Measurements from ENCODE around the gene FRMD8.

Gene FRMD8, protein sequence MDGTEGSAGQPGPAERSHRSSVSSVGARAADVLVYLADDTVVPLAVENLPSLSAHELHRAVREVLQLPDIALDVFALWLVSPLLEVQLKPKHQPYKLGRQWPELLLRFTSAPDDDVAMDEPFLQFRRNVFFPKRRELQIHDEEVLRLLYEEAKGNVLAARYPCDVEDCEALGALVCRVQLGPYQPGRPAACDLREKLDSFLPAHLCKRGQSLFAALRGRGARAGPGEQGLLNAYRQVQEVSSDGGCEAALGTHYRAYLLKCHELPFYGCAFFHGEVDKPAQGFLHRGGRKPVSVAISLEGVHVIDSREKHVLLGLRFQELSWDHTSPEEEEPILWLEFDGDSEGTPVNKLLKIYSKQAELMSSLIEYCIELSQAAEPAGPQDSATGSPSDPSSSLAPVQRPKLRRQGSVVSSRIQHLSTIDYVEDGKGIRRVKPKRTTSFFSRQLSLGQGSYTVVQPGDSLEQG

DNA sequence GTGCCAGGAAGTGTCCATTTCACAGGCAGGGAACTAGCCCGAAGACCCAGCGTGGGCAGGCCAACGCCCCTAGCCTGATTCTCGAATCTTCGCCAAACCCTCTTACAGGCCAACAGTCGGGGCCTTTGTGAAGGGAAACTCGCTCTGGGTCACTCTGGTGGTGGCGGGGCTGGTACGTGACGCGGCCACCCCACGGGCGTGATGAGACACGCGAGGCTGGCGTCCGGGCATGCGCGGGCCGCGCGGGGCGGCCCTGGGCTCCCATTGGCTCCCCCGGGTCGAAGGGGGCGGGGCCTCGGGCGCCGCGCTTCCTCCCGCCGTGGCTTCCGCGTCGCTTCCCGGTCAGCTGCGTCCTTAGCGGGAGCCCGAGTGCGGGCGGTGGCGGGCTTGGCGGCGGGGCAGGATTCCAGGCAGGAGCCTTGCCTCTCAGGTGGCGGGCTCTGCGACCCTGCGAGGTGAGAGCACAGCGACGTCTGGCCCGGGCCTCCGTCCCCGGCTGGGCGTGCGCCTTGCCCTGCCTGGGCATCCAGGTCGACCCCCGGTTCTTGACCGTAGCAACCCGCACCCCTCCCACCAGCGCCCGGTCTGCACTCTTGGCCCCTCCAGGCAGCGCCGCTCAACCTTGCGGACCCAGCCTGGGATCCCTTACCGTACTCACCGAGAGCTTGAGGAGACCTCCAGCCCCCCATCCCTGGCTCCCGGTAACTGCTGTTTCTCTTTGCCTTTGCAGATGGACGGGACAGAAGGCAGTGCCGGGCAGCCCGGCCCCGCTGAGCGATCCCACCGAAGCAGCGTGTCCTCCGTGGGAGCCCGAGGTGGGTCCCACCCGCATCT is at the start of gene FRMD8:
FRMD8 (plus strand) TSS at position 331 of the 834 bp plus-strand sequence; CDS start at position 731, 400 bp downstream.
- peak within 1 kb of the TSS; percentile 100 for H3K27ac Mint-ChIP-seq
- peaks cover 8% of the 10 kb centered on the region for H3K36me3 Mint-ChIP-seq (ENCODE audit: low read depth)
- H3K4me1 Mint-ChIP-seq (ENCODE audit: low read depth) = peaks cover 54% of the 10 kb centered on the region
- H3K27me3 Mint-ChIP-seq (ENCODE audit: low read depth) = no peaks in the 10 kb centered on the region
- H3K4me3 Mint-ChIP-seq = peak within 1 kb of the TSS; percentile 92
- H3K9me3 Mint-ChIP-seq = no peaks in the 10 kb centered on the region

DNA sequence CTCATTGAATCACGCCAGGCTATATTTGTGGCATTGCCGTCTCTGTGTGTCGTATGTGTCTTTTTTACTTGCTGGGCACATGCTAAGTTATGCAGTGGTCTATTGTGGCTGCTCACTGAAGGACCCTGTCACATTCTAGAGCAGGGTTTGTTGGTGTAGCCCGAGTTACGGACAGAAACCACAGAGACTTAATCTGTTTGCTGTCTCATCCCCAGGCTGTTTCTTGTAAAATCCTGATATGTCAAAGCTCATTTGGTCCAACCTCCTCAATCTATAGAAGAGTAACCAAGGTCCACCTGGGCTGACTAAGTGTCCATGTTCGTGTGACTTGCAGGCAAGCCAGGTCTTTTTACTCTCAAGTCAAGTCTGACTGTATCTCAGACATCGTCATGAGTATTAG is 47.8 kb upstream of the FRMD8 start:
- Mint-ChIP-seq H3K9me3 (no peaks in the 10 kb centered on the region), H3K4me3 (no peak overlapping the region), H3K27ac (no peak overlapping the region), H3K4me1 (ENCODE audit: low read depth) (peaks cover 24% of the 10 kb centered on the region), H3K27me3 (ENCODE audit: low read depth) (no peaks in the 10 kb centered on the region), H3K36me3 (ENCODE audit: low read depth) (peaks cover 33% of the 10 kb centered on the region)

DNA sequence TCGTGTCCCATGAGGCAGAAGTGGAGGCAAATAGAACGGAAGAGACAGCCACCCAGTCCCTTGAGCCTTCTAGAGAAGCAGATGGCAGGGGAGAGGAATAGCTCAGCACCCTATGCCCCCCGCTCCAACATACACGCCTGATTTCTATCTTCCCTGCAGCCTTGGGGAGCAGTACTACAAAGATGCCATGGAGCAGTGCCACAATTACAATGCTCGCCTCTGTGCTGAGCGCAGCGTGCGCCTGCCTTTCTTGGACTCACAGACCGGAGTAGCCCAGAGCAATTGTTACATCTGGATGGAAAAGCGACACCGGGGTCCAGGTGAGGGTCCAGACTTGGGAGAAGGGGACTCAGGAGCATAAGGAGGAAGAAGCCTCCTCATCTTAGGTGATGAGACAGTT is 46.2 kb upstream of the FRMD8 start:
- Mint-ChIP-seq H3K36me3 (ENCODE audit: low read depth) (peaks cover 43% of the 10 kb centered on the region), H3K4me3 (no peak overlapping the region), H3K27ac (no peak overlapping the region), H3K4me1 (ENCODE audit: low read depth) (peaks cover 21% of the 10 kb centered on the region), H3K9me3 (no peaks in the 10 kb centered on the region), H3K27me3 (ENCODE audit: low read depth) (no peaks in the 10 kb centered on the region)

DNA sequence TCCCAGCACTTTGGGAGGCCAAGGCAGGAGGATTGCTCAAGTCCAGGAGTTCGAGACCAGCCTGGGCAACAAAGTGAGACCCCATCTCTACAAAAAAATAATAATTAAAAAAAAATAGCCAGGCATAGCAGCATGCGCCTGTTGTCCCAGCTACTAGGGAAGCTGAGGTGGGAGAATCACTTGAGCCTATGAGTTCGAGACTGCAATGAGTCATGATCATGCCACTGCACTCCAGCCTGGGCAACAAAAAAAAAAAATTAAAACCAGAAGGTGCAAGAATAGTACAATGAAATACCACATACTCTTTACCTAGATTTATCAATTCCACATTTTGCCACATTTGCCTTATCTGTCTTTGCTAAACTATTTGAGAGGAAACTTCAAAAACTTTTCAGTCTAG is 44.6 kb upstream of the FRMD8 start:
- no peaks in the 10 kb centered on the region for H3K27me3 Mint-ChIP-seq (ENCODE audit: low read depth)
- peaks cover 17% of the 10 kb centered on the region for H3K4me1 Mint-ChIP-seq (ENCODE audit: low read depth)
- peaks cover 53% of the 10 kb centered on the region for H3K36me3 Mint-ChIP-seq (ENCODE audit: low read depth)
- no peaks in the 10 kb centered on the region for H3K9me3 Mint-ChIP-seq
- no peak overlapping the region for H3K27ac Mint-ChIP-seq
- no peak overlapping the region for H3K4me3 Mint-ChIP-seq

DNA sequence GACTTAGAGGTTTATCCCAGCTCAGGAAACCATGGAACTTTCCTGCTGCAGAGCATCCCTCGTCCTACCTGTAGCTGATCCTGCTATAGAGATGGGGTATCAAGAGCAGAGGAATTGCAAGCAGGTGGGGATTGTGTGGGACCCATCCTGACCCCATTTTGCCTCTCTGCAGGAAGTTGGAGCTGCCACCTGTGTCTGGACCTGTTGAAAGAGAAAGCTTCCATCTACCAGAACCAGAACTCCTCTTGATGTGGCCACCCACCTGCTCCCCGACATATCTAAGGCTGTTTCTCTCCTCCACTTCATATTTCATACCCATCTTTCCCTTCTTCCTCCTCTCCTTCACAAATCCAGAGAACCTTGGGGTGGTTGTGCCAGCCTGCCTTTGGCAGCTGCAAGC is 34.9 kb upstream of the FRMD8 start:
- H3K9me3 Mint-ChIP-seq = no peaks in the 10 kb centered on the region
- H3K36me3 Mint-ChIP-seq (ENCODE audit: low read depth) = peaks cover 23% of the 10 kb centered on the region
- H3K27me3 Mint-ChIP-seq (ENCODE audit: low read depth) = peaks cover 9% of the 10 kb centered on the region
- no peak overlapping the region for H3K27ac Mint-ChIP-seq
- H3K4me3 Mint-ChIP-seq = no peak overlapping the region
- peaks cover 16% of the 10 kb centered on the region for H3K4me1 Mint-ChIP-seq (ENCODE audit: low read depth)

DNA sequence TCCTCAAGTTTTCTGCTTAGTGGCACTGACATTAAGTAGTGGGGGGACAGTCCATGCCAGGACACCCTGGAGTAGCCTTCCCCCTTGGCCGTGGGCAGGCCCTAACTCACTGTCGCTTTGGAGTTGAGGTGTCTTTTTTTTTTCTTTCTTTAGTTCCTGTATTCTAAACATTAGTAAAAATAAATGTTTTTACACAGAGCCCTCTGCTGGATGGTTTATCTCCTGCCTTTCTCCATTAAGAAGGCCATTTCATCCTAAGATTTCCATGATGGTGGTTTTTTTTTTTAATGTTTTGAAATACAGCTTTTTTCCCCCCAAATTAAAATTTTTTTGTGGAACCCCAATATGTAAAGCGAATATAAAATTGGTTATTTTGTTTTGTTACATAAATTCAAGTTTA is 33.7 kb upstream of the FRMD8 start:
- Mint-ChIP-seq H3K27ac (no peak overlapping the region), H3K36me3 (ENCODE audit: low read depth) (peaks cover 21% of the 10 kb centered on the region), H3K4me1 (ENCODE audit: low read depth) (peaks cover 16% of the 10 kb centered on the region), H3K27me3 (ENCODE audit: low read depth) (peaks cover 17% of the 10 kb centered on the region), H3K9me3 (no peaks in the 10 kb centered on the region), H3K4me3 (no peak overlapping the region)

DNA sequence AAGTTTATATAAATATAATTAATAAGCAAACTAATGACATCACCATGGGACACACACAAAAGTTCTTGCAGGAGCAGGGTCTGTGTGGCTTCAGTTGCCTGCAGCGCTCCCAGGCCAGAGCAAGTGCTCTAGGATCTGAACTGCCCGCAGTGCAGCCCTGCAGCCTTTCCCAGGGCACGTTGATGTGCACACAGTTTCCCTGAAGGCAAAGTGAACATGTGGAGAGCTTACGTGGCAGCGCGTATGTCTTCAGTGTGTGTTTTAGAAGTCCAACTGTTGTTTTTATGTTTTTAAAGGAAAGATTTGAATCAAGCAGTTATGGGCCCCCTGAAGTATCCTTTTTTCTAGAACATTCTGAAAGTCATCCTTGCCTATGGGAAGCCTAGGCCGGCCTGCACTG is 33.1 kb upstream of the FRMD8 start:
- H3K4me1 Mint-ChIP-seq (ENCODE audit: low read depth) = peaks cover 16% of the 10 kb centered on the region
- peaks cover 17% of the 10 kb centered on the region for H3K27me3 Mint-ChIP-seq (ENCODE audit: low read depth)
- no peak overlapping the region for H3K27ac Mint-ChIP-seq
- H3K4me3 Mint-ChIP-seq = peak overlapping the region; percentile 66
- peaks cover 19% of the 10 kb centered on the region for H3K36me3 Mint-ChIP-seq (ENCODE audit: low read depth)
- H3K9me3 Mint-ChIP-seq = no peaks in the 10 kb centered on the region

DNA sequence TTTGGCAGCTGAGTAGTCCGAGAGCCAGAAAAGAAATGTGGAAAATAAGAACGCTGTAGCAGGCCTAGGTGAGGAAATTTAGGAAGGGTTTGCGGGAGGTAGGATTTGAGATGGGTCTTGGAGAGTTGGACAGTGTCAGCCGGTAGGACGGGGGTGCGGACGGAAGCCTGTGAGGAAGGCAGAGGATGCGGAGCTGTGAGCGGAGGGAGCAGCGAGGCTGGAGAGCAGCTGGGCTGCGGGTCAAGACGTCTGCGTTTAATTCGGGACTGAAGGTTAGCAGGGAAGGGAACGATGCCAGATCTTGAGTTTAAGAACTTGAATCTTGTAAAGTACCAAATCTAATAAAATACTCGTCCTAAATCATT is 32.6 kb upstream of the FRMD8 start:
- H3K4me3 Mint-ChIP-seq = peak overlapping the region; percentile 66
- H3K27ac Mint-ChIP-seq = peak overlapping the region; percentile 12
- H3K36me3 Mint-ChIP-seq (ENCODE audit: low read depth) = peaks cover 14% of the 10 kb centered on the region
- H3K4me1 Mint-ChIP-seq (ENCODE audit: low read depth) = peaks cover 16% of the 10 kb centered on the region
- no peaks in the 10 kb centered on the region for H3K9me3 Mint-ChIP-seq
- H3K27me3 Mint-ChIP-seq (ENCODE audit: low read depth) = peaks cover 17% of the 10 kb centered on the region

DNA sequence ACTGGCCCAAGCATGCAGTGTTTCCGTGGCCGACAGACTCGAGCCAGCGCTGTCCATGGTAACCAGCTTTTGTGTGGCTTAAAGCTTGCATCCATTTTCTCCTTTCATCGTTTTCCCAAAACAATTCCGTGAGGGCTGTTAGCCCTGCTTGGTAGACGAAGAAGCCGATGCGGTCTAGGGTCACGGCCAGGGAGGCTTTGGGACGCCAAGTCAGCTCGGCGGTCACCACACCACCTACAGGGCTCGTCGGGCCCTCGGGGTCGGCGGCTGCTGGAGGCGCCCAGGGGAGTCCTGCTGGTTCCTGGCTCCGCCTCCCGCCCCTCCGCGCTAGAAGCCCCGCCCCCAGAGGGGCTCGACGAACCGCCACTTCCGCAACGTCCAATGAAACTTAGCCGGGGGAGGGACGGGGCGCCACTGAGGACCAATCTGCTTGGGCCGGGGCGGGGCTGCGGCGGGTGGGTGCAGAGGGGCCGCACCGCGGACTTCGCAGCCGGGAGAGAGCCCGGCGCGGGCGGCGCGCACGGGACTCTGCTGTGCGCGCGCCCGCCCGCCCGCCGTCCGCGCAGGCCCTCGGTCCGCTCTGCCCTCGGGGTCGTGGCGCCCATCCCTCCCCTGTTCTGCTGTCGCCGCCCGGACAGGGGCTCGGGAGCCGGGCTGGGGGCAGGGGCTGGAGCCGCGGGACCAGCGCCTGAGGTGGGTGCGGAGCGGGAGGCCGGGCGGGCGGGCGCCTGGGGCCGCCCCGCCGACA is 32.0 kb upstream of the FRMD8 start, which contains the start of gene TIGD3:
TIGD3 (plus strand) TSS at position 487 of the 748 bp plus-strand sequence. CDS start 1,058 bp downstream, outside the sequence.
- Mint-ChIP-seq H3K4me1 (ENCODE audit: low read depth) (peaks cover 16% of the 10 kb centered on the region), H3K9me3 (no peaks in the 10 kb centered on the region), H3K27ac (peak within 1 kb of the TSS; percentile 78), H3K36me3 (ENCODE audit: low read depth) (peaks cover 11% of the 10 kb centered on the region), H3K4me3 (peak within 1 kb of the TSS; percentile 92), H3K27me3 (ENCODE audit: low read depth) (peaks cover 17% of the 10 kb centered on the region)

DNA sequence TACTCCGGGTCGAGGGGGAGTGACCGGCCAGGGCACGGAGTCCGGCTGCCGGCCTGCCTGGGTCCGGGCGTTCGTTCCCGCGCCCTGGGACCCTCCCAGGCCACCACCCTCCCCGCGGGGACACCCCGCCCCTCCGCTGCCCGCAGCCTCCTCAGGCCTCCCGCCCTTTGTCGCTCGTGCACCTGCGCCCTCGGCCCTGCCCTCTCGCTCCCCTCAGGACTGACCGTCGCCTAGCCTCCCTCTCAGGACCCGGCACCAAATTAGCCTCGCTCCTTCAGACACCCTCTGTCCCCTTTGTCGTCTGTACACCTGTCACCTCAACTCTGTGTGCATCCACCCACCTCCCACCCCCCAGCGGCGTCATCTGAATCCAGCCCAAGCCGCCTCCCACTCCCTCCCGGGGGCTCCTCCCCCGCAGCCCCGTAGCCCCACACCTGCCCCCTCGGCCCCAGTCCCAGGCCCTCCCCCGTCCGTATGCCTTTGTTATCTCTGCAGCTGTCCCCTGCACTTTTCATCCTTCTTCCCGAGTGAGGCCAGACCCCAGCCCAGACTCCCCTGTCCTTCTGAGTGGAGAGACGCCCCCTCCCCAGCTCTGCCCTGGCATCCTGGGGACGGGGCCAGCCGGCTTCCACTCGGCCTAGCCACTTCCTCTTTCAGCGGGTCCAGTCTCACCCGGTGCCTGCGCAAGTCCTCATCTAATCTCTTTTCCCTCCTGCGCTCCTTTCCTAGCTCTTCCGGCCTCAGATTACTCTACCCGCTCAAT is 31.2 kb upstream of the FRMD8 start:
- peaks cover 15% of the 10 kb centered on the region for H3K4me1 Mint-ChIP-seq (ENCODE audit: low read depth)
- H3K27me3 Mint-ChIP-seq (ENCODE audit: low read depth) = peaks cover 17% of the 10 kb centered on the region
- H3K4me3 Mint-ChIP-seq = peak overlapping the region; percentile 92
- H3K27ac Mint-ChIP-seq = peak overlapping the region; percentile 78
- no peaks in the 10 kb centered on the region for H3K9me3 Mint-ChIP-seq
- peaks cover 11% of the 10 kb centered on the region for H3K36me3 Mint-ChIP-seq (ENCODE audit: low read depth)

DNA sequence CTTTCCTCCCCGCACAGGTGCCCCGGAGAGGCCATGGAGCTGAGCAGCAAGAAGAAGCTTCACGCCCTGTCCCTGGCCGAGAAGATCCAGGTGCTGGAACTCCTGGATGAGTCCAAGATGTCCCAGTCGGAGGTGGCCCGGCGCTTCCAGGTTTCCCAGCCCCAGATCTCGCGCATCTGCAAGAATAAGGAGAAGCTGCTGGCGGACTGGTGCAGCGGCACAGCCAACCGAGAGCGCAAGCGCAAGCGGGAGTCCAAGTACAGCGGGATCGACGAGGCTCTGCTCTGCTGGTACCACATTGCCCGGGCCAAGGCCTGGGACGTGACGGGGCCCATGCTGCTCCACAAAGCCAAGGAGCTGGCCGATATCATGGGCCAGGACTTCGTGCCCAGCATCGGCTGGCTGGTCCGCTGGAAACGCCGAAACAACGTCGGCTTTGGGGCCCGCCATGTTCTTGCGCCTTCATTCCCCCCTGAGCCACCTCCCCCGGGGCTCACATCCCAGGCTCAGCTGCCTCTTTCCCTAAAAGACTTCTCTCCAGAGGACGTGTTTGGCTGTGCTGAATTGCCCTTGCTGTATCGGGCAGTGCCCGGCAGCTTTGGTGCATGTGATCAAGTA is 30.6 kb upstream of the FRMD8 start:
- H3K36me3 Mint-ChIP-seq (ENCODE audit: low read depth) = peaks cover 11% of the 10 kb centered on the region
- peak overlapping the region; percentile 60 for H3K27ac Mint-ChIP-seq

DNA sequence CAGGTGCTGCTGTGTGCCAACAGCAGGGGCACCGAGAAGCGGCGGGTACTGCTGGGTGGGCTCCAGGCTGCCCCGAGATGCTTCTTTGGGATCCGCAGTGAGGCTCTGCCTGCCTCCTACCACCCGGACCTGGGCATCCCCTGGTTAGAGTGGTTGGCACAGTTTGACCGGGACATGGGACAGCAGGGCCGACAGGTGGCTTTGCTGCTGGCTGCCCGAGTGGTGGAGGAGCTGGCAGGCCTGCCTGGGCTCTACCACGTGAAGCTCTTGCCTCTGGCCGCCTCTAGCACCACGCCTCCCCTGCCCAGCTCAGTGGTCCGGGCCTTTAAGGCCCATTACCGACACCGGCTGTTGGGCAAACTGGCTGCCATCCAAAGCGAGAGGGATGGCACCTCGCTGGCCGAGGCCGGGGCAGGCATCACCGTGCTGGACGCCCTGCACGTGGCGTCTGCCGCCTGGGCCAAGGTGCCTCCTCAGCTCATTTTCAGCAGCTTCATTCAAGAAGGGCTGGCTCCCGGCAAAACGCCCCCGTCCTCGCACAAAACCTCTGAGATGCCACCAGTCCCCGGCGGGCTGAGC is 30.0 kb upstream of the FRMD8 start:
- H3K27ac Mint-ChIP-seq = peak overlapping the region; percentile 55
- no peaks in the 10 kb centered on the region for H3K9me3 Mint-ChIP-seq
- peaks cover 17% of the 10 kb centered on the region for H3K27me3 Mint-ChIP-seq (ENCODE audit: low read depth)
- H3K4me3 Mint-ChIP-seq = peak overlapping the region; percentile 72
- peaks cover 10% of the 10 kb centered on the region for H3K36me3 Mint-ChIP-seq (ENCODE audit: low read depth)
- peaks cover 15% of the 10 kb centered on the region for H3K4me1 Mint-ChIP-seq (ENCODE audit: low read depth)

More for the DNA sequence above, 30.6 kb upstream of the FRMD8 start:
- H3K4me1 Mint-ChIP-seq (ENCODE audit: low read depth) = peaks cover 15% of the 10 kb centered on the region
- H3K9me3 Mint-ChIP-seq = no peaks in the 10 kb centered on the region
- H3K27me3 Mint-ChIP-seq (ENCODE audit: low read depth) = peaks cover 17% of the 10 kb centered on the region
- peak overlapping the region; percentile 92 for H3K4me3 Mint-ChIP-seq

DNA sequence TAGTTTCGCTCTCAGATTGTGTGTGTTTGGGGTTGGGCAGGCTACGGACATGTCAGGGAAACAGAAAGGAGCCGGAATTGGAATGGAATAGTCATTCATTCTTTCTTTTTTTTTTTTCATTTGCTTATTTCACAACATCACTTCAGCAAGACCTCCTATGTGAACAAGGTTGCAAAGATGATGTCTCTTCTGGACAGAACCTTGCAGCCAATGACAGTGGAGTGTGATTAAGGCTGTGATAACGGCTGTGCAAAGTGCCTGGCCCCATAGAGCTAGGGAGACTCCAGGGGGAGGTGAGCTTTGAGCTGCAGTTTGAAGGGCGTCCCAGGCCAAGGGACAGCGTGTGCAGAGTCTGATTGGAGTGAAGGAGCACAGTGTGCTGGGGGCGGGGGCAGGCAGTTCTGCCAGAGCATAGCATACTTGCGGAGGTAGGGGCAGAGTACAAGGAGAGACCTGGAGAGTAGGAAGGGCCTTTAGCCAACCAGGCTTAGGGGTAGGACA is 28.5 kb upstream of the FRMD8 start:
- Mint-ChIP-seq H3K27ac (no peak overlapping the region), H3K4me1 (ENCODE audit: low read depth) (peaks cover 15% of the 10 kb centered on the region), H3K36me3 (ENCODE audit: low read depth) (no peaks in the 10 kb centered on the region), H3K4me3 (no peak overlapping the region), H3K9me3 (no peaks in the 10 kb centered on the region), H3K27me3 (ENCODE audit: low read depth) (peaks cover 17% of the 10 kb centered on the region)

All from T-helper 1 cell treated with Interleukin-12 subunit alpha and Interleukin-12 subunit beta and Interleukin-4 antibody, amounts not matched to agents 30 μg/mL and 1 μg/mL, for 36 hours (primary cell).